Measurements from ENCODE around the gene DHRS2. TPM values are rescaled to one million over a fixed set of nuclear protein-coding genes. Genes with fewer than 3 reads are reported as not detected.

Gene DHRS2
- 2,867 and 3,021 TPM in 2 replicates for total RNA-seq (2016; rRNA removed; fragmentation: Illumina TruSeq; extraction: Trizol)
- total RNA-seq (2016; cell fraction: cytosol; rRNA removed; fragmentation: Illumina TruSeq; extraction: Trizol; ENCODE audit: low read depth), result 582 and 659 TPM in 2 replicates
- total RNA-seq (2016; cell fraction: insoluble cytoplasmic fraction; rRNA removed; fragmentation: Illumina TruSeq; extraction: Trizol), result 2,776 and 3,102 TPM in 2 replicates
- total RNA-seq (2016; cell fraction: membrane; rRNA removed; fragmentation: Illumina TruSeq; extraction: Trizol), result 925 and 1,194 TPM in 2 replicates
- 2,259 and 2,462 TPM in 2 replicates for total RNA-seq (2016; cell fraction: nucleus; rRNA removed; fragmentation: Illumina TruSeq; extraction: Trizol)
- polyA plus RNA-seq (2011; rRNA removed), result 1,596 and 1,621 TPM in 2 replicates
- 1,194 and 1,328 TPM in 2 replicates for polyA plus RNA-seq (2011; cell fraction: cytosol; rRNA removed)
- polyA plus RNA-seq (2011; cell fraction: nucleus; rRNA removed), result 2,740 and 3,322 TPM in 2 replicates
- 740 and 1,093 TPM in 2 replicates for polyA plus RNA-seq (2012)
- polyA plus RNA-seq (2016; cell fraction: cytosol; fragmentation: Illumina TruSeq; extraction: Trizol; ENCODE audit: low read depth), result 288 and 375 TPM in 2 replicates
- 2,577 and 2,685 TPM in 2 replicates for polyA plus RNA-seq (2016; cell fraction: insoluble cytoplasmic fraction; fragmentation: Illumina TruSeq; extraction: Trizol; ENCODE audit: low read depth)
- 518 and 720 TPM in 2 replicates for polyA plus RNA-seq (2016; cell fraction: membrane; fragmentation: Illumina TruSeq; extraction: Trizol; ENCODE audit: low read depth)
- 3,957 and 4,035 TPM in 2 replicates for polyA plus RNA-seq (2016; cell fraction: nucleus; fragmentation: Illumina TruSeq; extraction: Trizol; ENCODE audit: insufficient read depth, low read depth)
- polyA minus RNA-seq (2011; rRNA and poly(A)+ RNA removed; ENCODE audit: low replicate concordance), result 4.9 and 1,419 TPM in 2 replicates
- 390 and 391 TPM in 2 replicates for polyA minus RNA-seq (2011; cell fraction: cytosol; rRNA and poly(A)+ RNA removed)
- 1,540 and 1,882 TPM in 2 replicates for polyA minus RNA-seq (2011; cell fraction: nucleus; rRNA and poly(A)+ RNA removed)
- Bru-seq, nascent RNA, result percentile 100 among the genes with signal in this experiment
- percentile 100 among the genes with signal in this experiment for BruChase-seq, experiment 1, labeled RNA remaining after a 6-hour chase
- BruChase-seq, experiment 2, labeled RNA remaining after a 2-hour chase, result percentile 100 among the genes with signal in this experiment
- long read RNA-seq, experiment 1, transcript DHRS2-206 (1 exons, 2,595 nt), result minor isoform, 50 of 1,389 reads
- long read RNA-seq, experiment 1, transcript DHRS2-202 (9 exons, 1,678 nt), result minor isoform, 18 of 1,389 reads
- long read RNA-seq, experiment 1, transcript DHRS2-201 (9 exons, 1,705 nt), result major isoform, 964 of 1,389 reads
- long read RNA-seq, experiment 1, partial matches to known transcripts, result 190 of 1,389 reads
- long read RNA-seq, experiment 1, other reads (novel, unspliced or antisense), result 164 of 1,389 reads
- long read RNA-seq, experiment 2, transcript DHRS2-206 (1 exons, 2,595 nt), result major isoform, 154 of 4,114 reads
- long read RNA-seq, experiment 2, partial matches to known transcripts, result 919 of 4,114 reads
- long read RNA-seq, experiment 2, other reads (novel, unspliced or antisense), result 3,038 of 4,114 reads

GRCh38 chr14:23636317-23637211 lies at the start of gene DHRS2:
Gene DHRS2, plus strand, starts transcription at chr14:23636364. Its CDS starts 2,501 bp downstream, at chr14:23638865.
- H3K4me2 ChIP-seq (ENCODE audit: low read depth, low read length), result peak within 1 kb of the TSS; percentile 80
- TF ChIP-seq ZNF292 (CRISPR knock-in tag; IDR thresholded peaks at IDR 0.05; ENCODE audit: borderline replicate concordance, low read depth) (no peak), KAT7 (CRISPR knock-in tag; IDR thresholded peaks at IDR 0.05; ENCODE audit: borderline replicate concordance) (peak; percentile 93), ZNF616 (CRISPR knock-in tag; IDR thresholded peaks at IDR 0.05; ENCODE audit: low read depth) (peak; percentile 47; the same call in 1 of the 2 replicates), YY1 (IDR thresholded peaks at IDR 0.05; ENCODE audit: insufficient read depth, insufficient replicate concordance, low read depth, low read length) (peak; percentile 74), ELF4 (CRISPR knock-in tag; IDR thresholded peaks at IDR 0.05; ENCODE audit: borderline replicate concordance) (no peak; the same call in 1 of the 2 replicates), ZBTB21 (CRISPR knock-in tag; IDR thresholded peaks at IDR 0.05) (peak; percentile 74), DRAP1 (CRISPR knock-in tag; IDR thresholded peaks at IDR 0.05) (peak; percentile 99), ARHGAP35 (CRISPR knock-in tag; IDR thresholded peaks at IDR 0.05; ENCODE audit: borderline replicate concordance) (peak; percentile 21; the same call in 1 of the 2 replicates), RFX1 (IDR thresholded peaks at IDR 0.05) (no peak), ZNF547 (CRISPR knock-in tag; IDR thresholded peaks at IDR 0.05) (peak; percentile 99), GLI4 (CRISPR knock-in tag; IDR thresholded peaks at IDR 0.05; ENCODE audit: borderline replicate concordance) (no peak), ZNF143 (CRISPR knock-in tag; IDR thresholded peaks at IDR 0.05) (no peak), PAF1 (CRISPR knock-in tag; IDR thresholded peaks at IDR 0.05) (peak; percentile 98), ZMAT5 (CRISPR knock-in tag; IDR thresholded peaks at IDR 0.05; ENCODE audit: borderline replicate concordance, low read depth) (no peak), BATF2 (CRISPR knock-in tag; IDR thresholded peaks at IDR 0.05) (no peak)

More at GRCh38 chr14:23636317-23637211, at the start of gene DHRS2:
- peaks cover 84% of the 10 kb centered on the region for H3K4me1 ChIP-seq (ENCODE audit: insufficient read depth, low read length)
- H3K27me3 ChIP-seq (ENCODE audit: control insufficient read depth in 1 of 2, insufficient read depth in 2 of 2, low read length in 2 of 2), result no peaks in the 10 kb centered on the region; a peak in 1 of 5 replicates
- DNase-seq (ENCODE audit: low spot score) (peak; percentile 100), FAIRE-seq (peak; percentile 12), ATAC-seq (peak; percentile 18)
- in situ Hi-C loops (cut with HindIII; ENCODE audit: extremely low pct_ligation_motif_present, low pct_unique_long_range_greater_than_20kb), result no loop called here
- 25% methylated on average over 23 of the region's 23 CpGs for WGBS (ENCODE audit: low lambda C conversion rate)
- POLR2A ChIA-PET, result interaction anchor here (0.7 to 13.7 kb wide), 54 partner anchors 10 to 1047 kb away, joined by 3 to 1105 read pairs (median 5); partner anchors contain the start of genes ACIN1, AP1G2, C14orf119 and CHMP4A
- no peak within 1 kb of the TSS for H2AFZ ChIP-seq (ENCODE audit: low read length)
- CTCF ChIA-PET (ENCODE audit: low intra/inter-chr PET ratio, low total read pairs), result interaction anchor here (7.4 kb wide), 1 partner anchor 47 kb away, joined by 207 read pairs; no protein-coding TSS in a partner anchor
- peak within 1 kb of the TSS; percentile 79 for H3K9ac ChIP-seq (ENCODE audit: insufficient read depth, low read depth, low read length)
- no peaks in the 10 kb centered on the region for H3K9me3 ChIP-seq (ENCODE audit: low read length)
- peaks cover 53% of the 10 kb centered on the region for H4K20me1 ChIP-seq (ENCODE audit: insufficient read depth, low read length)
- intact Hi-C loops (cut with micrococcal nuclease; ENCODE audit: unreplicated experiment), result loop anchor here (1.0 kb wide), 4 partner anchors 11 to 55 kb away; no protein-coding TSS in a partner anchor
- H3K79me2 ChIP-seq (ENCODE audit: insufficient read depth, low read length), result peaks cover 37% of the 10 kb centered on the region
- H3K27ac ChIP-seq (ENCODE audit: extremely low read length, insufficient read depth, low read length), result peak within 1 kb of the TSS; percentile 75
- H3K36me3 ChIP-seq (replicated peaks in 1 of 2; ENCODE audit: control insufficient read depth in 1 of 2, insufficient read depth in 2 of 2, low read length in 2 of 2), result peaks cover 14 to 23% of the 10 kb centered on the region in 2 experiments
- BruUV-seq (replicated peaks), result TSS peak; percentile 63
- peak within 1 kb of the TSS; percentile 67 to 91 (median 74) for H3K4me3 ChIP-seq (replicated peaks in 1 of 3; ENCODE audit: insufficient read depth in 1 of 3, low read depth in 2 of 3, low read length in 3 of 3)

All from HepG2 (cell line).